OCI-LY3 (cell line): ENCODE results near the gene FBXO48.

ENCODE experiments used
- EZH2phosphoT487 ChIP-seq: fragments of 200-600 bp; shearing (Covaris generic); IDR thresholded peaks from 2 replicates; pipeline ENCODE4 v1.6.1; 2018; ENCODE audit warnings: antibody characterized with exemption, mixed run types, low read depth
- TF ChIP-seq, protein P1 (sequence below): fragments of 200-600, 300-600 bp; sonication (generic); IDR thresholded peaks from 2 replicates; pipeline ENCODE4 v1.5.1; 2014; ENCODE audit warnings: antibody characterized with exemption, low read length, low read depth

DNA sequence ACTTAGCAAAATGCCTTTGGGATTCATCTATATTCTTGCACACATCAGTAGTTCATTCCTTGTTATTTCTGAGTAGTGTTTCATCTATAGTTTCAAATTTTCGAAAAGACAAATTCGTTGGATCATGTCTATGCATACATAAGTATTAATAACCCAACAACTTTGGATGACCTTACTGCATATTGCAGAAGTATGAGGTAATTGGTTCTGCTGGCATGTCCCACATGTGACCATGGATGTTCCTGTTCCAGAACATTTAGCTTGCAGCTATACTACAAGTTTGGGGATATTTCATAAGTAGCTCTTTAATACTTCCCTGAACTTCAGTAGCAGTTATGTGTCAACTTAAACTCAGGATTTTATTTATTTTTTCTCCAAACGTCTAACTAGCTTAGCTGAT, 45.2 kb upstream of the FBXO48 start:
- TF ChIP-seq, protein P1, sequence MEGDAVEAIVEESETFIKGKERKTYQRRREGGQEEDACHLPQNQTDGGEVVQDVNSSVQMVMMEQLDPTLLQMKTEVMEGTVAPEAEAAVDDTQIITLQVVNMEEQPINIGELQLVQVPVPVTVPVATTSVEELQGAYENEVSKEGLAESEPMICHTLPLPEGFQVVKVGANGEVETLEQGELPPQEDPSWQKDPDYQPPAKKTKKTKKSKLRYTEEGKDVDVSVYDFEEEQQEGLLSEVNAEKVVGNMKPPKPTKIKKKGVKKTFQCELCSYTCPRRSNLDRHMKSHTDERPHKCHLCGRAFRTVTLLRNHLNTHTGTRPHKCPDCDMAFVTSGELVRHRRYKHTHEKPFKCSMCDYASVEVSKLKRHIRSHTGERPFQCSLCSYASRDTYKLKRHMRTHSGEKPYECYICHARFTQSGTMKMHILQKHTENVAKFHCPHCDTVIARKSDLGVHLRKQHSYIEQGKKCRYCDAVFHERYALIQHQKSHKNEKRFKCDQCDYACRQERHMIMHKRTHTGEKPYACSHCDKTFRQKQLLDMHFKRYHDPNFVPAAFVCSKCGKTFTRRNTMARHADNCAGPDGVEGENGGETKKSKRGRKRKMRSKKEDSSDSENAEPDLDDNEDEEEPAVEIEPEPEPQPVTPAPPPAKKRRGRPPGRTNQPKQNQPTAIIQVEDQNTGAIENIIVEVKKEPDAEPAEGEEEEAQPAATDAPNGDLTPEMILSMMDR: no peak
- TF ChIP-seq EZH2phosphoT487: no peak
